ENCODE data around the gene GSE1. TPM values are rescaled to one million over a fixed set of nuclear protein-coding genes. Genes with fewer than 3 reads are reported as not detected.

Gene GSE1
- total and polyA plus RNA-seq, 8 donors: 84.8 to 148 (median 112) TPM

DNA sequence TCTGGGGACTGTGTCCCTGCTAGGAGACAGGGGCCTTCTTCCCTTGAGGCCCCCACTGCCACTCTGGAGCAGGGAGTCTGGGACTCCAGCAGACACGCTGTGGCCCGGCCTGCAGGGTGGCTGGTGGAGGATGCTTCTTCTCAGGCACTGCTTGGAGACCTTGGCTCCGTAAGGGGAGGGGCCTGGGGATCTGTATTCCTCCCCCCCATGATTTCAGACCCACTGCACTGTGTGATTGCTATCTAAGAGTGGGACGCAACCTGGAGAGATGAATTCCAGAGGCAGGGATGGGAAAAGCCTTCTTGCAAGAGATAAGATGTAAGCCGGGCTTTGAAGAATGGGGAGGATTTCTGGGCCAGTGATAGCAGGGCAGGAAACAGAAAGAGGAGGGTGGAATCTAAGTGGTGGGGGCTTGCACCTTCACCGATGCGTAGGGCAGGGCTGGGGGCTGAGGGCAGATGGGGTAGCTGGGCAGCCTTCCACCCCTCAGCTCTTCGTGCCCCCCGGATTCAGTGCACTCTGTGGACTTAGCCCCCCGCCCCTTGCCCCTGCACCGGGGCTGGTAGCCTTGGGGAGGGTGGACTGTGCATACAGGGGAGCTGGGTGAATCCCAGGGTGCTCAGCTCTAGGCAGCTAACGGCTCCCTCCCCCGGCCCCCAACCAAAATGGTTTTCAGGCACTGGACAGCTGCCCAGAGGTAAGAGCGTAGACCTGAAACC lies 5.2 kb upstream of the GSE1 start:
- intact Hi-C loops (cut with DNase I): loop anchor here in 1 of 2 donors (10.0 kb wide), 1 partner anchor 183 kb away; no protein-coding TSS in a partner anchor
- ATAC-seq (no peak), DNase-seq (no peak)
- Histone ChIP-seq H3K27me3 (no peaks in the 10 kb centered on the region), H3K4me1 (peaks cover 39 to 71% of the 10 kb centered on the region in 2 donors), H3K9me3 (no peaks in the 10 kb centered on the region), H3K36me3 (no peaks in the 10 kb centered on the region), H3K27ac (no peak overlapping the region), H3K4me3 (no peak overlapping the region)
- TF ChIP-seq, protein P1, sequence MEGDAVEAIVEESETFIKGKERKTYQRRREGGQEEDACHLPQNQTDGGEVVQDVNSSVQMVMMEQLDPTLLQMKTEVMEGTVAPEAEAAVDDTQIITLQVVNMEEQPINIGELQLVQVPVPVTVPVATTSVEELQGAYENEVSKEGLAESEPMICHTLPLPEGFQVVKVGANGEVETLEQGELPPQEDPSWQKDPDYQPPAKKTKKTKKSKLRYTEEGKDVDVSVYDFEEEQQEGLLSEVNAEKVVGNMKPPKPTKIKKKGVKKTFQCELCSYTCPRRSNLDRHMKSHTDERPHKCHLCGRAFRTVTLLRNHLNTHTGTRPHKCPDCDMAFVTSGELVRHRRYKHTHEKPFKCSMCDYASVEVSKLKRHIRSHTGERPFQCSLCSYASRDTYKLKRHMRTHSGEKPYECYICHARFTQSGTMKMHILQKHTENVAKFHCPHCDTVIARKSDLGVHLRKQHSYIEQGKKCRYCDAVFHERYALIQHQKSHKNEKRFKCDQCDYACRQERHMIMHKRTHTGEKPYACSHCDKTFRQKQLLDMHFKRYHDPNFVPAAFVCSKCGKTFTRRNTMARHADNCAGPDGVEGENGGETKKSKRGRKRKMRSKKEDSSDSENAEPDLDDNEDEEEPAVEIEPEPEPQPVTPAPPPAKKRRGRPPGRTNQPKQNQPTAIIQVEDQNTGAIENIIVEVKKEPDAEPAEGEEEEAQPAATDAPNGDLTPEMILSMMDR (IDR thresholded peaks at IDR 0.05): no peak

DNA sequence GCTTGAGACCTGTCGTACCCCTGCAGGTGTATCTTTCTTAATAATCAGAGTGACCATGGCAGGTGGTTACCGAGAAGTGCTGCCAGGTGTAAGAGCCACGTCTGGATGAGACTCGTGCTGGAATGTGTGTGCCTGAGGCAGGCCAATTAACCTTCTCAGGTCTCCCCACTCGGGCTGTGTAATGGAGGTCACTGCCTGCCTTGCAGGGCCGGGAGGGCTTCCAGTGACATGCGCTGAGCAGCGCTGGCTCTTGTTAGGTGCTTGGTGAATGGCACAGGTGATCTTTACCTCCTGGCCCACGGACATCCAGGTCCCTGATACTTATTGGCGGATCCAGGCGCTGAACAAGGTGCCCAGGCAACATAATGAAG lies 4.6 kb upstream of the GSE1 start:
- Histone ChIP-seq H3K27ac (no peak overlapping the region), H3K4me1 (peaks cover 39 to 75% of the 10 kb centered on the region in 2 donors), H3K4me3 (no peak overlapping the region), H3K27me3 (no peaks in the 10 kb centered on the region), H3K36me3 (no peaks in the 10 kb centered on the region), H3K9me3 (no peaks in the 10 kb centered on the region)
- DNase-seq: no peak
- intact Hi-C loops (cut with DNase I): loop anchor here in 1 of 2 donors (10.0 kb wide), 1 partner anchor 184 kb away; no protein-coding TSS in a partner anchor
- ATAC-seq: no peak
- TF ChIP-seq, protein P1 (IDR thresholded peaks at IDR 0.05): no peak

DNA sequence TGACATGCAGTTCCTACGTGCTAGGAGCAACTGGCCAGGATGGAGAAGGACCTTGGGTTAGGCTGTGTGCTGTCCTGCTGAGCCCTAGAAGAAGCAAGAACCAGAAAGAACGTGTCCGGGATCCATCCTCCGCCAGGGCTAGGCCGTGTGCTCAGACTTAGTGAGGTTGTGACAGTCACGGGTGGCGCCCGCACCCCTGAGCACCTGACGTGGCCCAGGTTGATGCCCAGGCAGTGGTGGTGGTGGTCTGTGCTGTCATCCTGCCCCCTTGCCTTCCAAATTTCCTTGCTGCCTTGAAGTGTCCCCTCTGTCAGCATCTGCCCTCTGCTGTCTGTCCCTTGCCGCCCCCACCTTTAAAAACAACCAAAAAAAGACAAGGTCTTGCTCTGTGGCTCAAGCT lies 4.2 kb upstream of the GSE1 start:
- TF ChIP-seq, protein P1 (IDR thresholded peaks at IDR 0.05): no peak
- no peaks in the 10 kb centered on the region for H3K36me3 ChIP-seq
- no peaks in the 10 kb centered on the region for H3K9me3 ChIP-seq
- no peak overlapping the region for H3K27ac ChIP-seq
- H3K4me3 ChIP-seq: no peak overlapping the region
- DNase-seq (no peak), ATAC-seq (no peak)
- peaks cover 39 to 79% of the 10 kb centered on the region in 2 donors for H3K4me1 ChIP-seq
- no peaks in the 10 kb centered on the region for H3K27me3 ChIP-seq
- intact Hi-C loops (cut with DNase I): loop anchor here in 1 of 2 donors (10.0 kb wide), 1 partner anchor 184 kb away; no protein-coding TSS in a partner anchor

DNA sequence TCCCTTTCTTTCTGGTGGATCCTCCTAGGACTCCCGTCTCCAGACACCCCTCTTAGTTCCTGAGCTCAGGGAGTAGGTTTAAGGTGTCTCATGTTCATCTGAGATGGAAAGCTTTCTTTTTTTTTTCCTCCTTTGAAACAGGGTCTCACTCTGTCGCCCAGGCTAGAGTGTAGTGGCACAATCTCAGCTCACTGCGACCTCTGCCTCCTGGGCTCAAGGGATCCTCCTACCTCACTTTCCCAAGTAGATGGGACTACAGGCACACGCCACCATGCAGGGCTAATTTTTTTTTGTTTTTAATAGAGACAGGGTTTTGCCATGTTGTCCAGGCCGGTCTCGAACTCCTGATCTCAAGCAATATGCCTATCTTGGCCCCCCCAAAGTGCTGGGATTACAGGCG lies 3.6 kb upstream of the GSE1 start:
- Histone ChIP-seq H3K27ac (no peak overlapping the region), H3K27me3 (no peaks in the 10 kb centered on the region), H3K9me3 (no peaks in the 10 kb centered on the region), H3K4me3 (no peak overlapping the region), H3K4me1 (peaks cover 45 to 86% of the 10 kb centered on the region in 2 donors), H3K36me3 (no peaks in the 10 kb centered on the region)
- no peak for DNase-seq
- no peak for ATAC-seq
- TF ChIP-seq, protein P1 (IDR thresholded peaks at IDR 0.05): no peak
- intact Hi-C loops (cut with DNase I): loop anchor here in 1 of 2 donors (10.0 kb wide), 1 partner anchor 185 kb away; no protein-coding TSS in a partner anchor

DNA sequence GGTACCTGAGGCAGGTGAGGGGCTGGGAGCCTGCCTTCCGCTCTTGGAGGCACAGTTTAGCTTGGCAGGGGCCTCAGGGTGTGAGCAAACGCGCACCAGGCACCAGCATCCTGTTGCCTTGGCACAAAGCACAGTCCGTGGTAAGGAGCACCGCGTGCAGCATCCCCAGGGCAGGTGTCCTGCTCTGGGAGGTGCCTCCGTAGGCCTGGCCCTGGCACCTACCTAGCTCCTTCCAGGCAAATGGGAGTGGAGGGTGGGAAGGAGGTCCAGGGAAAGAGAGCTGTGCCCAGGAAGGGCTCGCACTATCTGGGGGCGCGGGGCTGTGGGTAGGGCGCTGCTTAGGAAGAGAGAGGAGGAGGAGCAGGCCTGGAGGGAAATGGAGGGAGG lies 3.1 kb upstream of the GSE1 start:
- peaks cover 50 to 89% of the 10 kb centered on the region in 2 donors for H3K4me1 ChIP-seq
- TF ChIP-seq, protein P1 (IDR thresholded peaks at IDR 0.05): no peak
- no peaks in the 10 kb centered on the region for H3K27me3 ChIP-seq
- ATAC-seq (no peak), DNase-seq (no peak)
- no peak overlapping the region for H3K4me3 ChIP-seq
- no peaks in the 10 kb centered on the region for H3K36me3 ChIP-seq
- no peaks in the 10 kb centered on the region for H3K9me3 ChIP-seq
- intact Hi-C loops (cut with DNase I): loop anchor here in 1 of 2 donors (10.0 kb wide), 1 partner anchor 55 kb away; no protein-coding TSS in a partner anchor
- H3K27ac ChIP-seq: peak overlapping the region in 1 of 2 donors; percentile 89

All from left lung (tissue), 10 donors.